ENCODE data around the gene CEP170B. TPM values are rescaled to one million over a fixed set of nuclear protein-coding genes. Genes with fewer than 3 reads are reported as not detected.
"Not testable (repeated sequence)": the region's sequence is repeated elsewhere in the genome, so short reads cannot be mapped to it uniquely, and the experiment has no call there.

The CEP170B gene
- total and polyA plus RNA-seq, 2 of the 13 experiments (the other 11 are each of a cell fraction or from before 2014, with no cell fraction given) = 4.3 to 8.8 TPM

DNA sequence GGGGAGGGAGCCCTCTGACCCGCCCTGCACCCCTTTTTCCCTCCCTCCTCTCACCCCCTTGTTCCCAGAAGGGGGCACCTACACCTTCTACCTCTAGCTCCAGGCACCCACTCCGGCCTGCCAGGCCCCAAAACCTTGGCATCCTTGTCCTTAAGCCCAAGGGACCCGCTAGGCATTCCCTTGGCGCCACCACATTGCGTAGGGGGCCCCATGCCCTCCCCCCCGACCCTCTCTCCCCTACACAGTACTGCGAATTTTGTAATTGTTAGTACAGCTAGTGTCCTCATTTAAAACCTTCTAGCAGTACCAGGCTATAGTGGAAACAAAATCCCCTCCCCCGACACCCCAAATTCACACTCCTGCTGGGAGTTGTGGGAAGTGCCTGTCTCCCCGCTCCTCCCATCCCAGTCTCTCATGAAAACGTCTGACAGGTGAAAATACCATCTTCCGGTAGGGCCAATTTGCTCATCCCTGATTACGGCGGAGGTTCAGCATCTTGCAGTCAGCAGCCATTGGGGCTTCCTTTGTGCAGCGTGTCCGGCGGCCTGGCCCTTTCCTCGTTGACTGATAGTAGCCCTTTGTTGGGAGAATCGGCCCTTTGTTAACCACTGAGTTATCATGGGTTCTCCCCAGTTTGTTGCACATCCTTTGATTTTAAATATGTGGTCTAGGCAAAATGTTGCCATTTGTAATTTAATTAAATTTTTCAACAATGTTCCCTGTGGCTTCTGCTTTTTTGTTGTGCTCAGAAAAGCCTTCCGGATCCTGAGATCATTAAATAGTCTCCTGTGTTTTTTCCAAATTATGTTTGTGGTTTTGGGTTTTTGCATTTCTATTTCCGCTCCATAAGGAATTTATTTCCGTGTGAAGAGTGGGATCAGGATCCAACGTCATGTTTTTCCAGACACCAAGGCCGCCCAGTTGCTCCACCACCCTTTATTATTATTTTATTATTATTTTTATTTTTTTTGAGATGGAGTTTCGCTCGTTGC, 7.9 kb upstream of the CEP170B start (continued):
- TF ChIP-seq, protein P1, sequence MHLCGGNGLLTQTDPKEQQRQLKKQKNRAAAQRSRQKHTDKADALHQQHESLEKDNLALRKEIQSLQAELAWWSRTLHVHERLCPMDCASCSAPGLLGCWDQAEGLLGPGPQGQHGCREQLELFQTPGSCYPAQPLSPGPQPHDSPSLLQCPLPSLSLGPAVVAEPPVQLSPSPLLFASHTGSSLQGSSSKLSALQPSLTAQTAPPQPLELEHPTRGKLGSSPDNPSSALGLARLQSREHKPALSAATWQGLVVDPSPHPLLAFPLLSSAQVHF (CRISPR knock-in tag; IDR thresholded peaks at IDR 0.05) = no peak
- TF ChIP-seq RARG (CRISPR knock-in tag; IDR thresholded peaks at IDR 0.05; ENCODE audit: low read depth) (no peak), ZNF749 (CRISPR knock-in tag; IDR thresholded peaks at IDR 0.05; ENCODE audit: borderline replicate concordance) (no peak), HOXA3 (CRISPR knock-in tag; IDR thresholded peaks at IDR 0.05) (no peak), AKAP8 (CRISPR knock-in tag; IDR thresholded peaks at IDR 0.05) (peak; percentile 42; the same call in 1 of the 2 replicates)

DNA sequence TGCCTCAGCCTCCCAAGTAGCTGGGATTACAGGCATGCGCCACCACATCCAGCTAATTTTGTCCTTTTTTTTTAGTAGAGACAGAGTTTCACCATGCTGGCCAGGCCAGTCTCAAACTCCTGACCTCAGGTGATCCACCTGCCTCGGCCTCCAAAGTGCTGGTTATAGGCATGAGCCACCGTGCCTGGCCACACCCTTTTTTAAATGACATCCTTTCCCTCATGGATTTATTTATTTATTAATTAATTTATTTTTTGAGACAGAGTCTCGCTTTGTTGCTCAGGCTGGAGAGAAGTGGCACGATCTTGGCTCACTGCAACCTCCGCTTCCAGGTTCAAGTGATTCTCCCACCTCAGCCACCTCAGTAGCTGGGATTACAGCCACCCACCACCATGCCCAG, 7.1 kb upstream of the CEP170B start:
- not testable (repeated sequence) for DNase-seq (ENCODE audit: low spot score)

More for the DNA sequence above, 7.1 kb upstream of the CEP170B start:
- ATAC-seq; H3K9me3 ChIP-seq (ENCODE audit: low read length); in situ Hi-C loops (cut with HindIII; ENCODE audit: extremely low pct_ligation_motif_present, low pct_unique_long_range_greater_than_20kb); FAIRE-seq; POLR2A ChIA-PET; intact Hi-C loops (cut with micrococcal nuclease; ENCODE audit: unreplicated experiment); BruUV-seq (replicated peaks); H3K79me2 ChIP-seq (ENCODE audit: insufficient read depth, low read length); H2AFZ ChIP-seq (ENCODE audit: low read length); CTCF ChIA-PET (ENCODE audit: low intra/inter-chr PET ratio, low total read pairs); H3K36me3 ChIP-seq (replicated peaks in 1 of 2; ENCODE audit: control insufficient read depth in 1 of 2, insufficient read depth in 2 of 2, low read length in 2 of 2); H4K20me1 ChIP-seq (ENCODE audit: insufficient read depth, low read length); H3K4me2 ChIP-seq (ENCODE audit: low read depth, low read length); H3K4me3 ChIP-seq (replicated peaks in 1 of 3; ENCODE audit: insufficient read depth in 1 of 3, low read depth in 2 of 3, low read length in 3 of 3); H3K9ac ChIP-seq (ENCODE audit: insufficient read depth, low read depth, low read length); H3K27me3 ChIP-seq (ENCODE audit: control insufficient read depth in 1 of 2, insufficient read depth in 2 of 2, low read length in 2 of 2); H3K27ac ChIP-seq (ENCODE audit: extremely low read length, insufficient read depth, low read length): not testable (repeated sequence)
- peaks cover 16% of the 10 kb centered on the region for H3K4me1 ChIP-seq (ENCODE audit: insufficient read depth, low read length)
- 95% methylated on average over 6 of the region's 6 CpGs for WGBS (ENCODE audit: low lambda C conversion rate)
